Heart right ventricle (tissue), 16 donors: ENCODE data around the gene CACNA1G. TPM values are rescaled to one million over a fixed set of nuclear protein-coding genes. Genes with fewer than 3 reads are reported as not detected.

Source experiments
- ATAC-seq, 8 donors: fragments of 200-7000 bp; cut with Tn5 transposase; one replicate each; pipeline ENCODE4 v1.9.1; 2020; ENCODE audit warnings: mild to moderate bottlenecking in 8 of 8, moderate library complexity in 8 of 8, moderate number of reproducible peaks in 1 of 8
- DNase-seq, 2 donors: peaks; one replicate each; pipeline ENCODE4 v3.0.0-alpha.2; 2020
- H3K27ac ChIP-seq, 10 donors: fragments of 200-600 bp; sonication (generic) in 2 of 10; one replicate each; pipeline versions ENCODE4 v1.5.0 to v1.8.0; 2020 to 2022; ENCODE audit warnings: mild to moderate bottlenecking in 3 of 10
- H3K27me3 ChIP-seq, 7 donors: fragments of 200-600 bp; one replicate each; pipeline ENCODE4 v1.8.0; 2021 to 2022; ENCODE audit warnings: mild to moderate bottlenecking in 2 of 7
- H3K36me3 ChIP-seq, 9 donors: fragments of 200-600 bp; sonication (generic) in 1 of 9; one replicate each; pipeline versions ENCODE4 v1.5.0 to v1.8.0; 2020 to 2022; ENCODE audit warnings: mild to moderate bottlenecking in 2 of 9
- H3K4me1 ChIP-seq, 9 donors: fragments of 200-600 bp; sonication (generic) in 1 of 9; one replicate each; pipeline versions ENCODE4 v1.5.0 to v1.8.0; 2020 to 2022; ENCODE audit warnings: mild to moderate bottlenecking in 4 of 9
- H3K4me3 ChIP-seq, 10 donors: fragments of 200-600 bp; sonication (generic) in 2 of 10; one replicate each; pipeline versions ENCODE4 v1.5.0 to v1.8.0; 2020 to 2022; ENCODE audit warnings: mild to moderate bottlenecking in 7 of 10, moderate library complexity in 2 of 10
- H3K9me3 ChIP-seq, 11 donors: fragments of 200-600 bp in 10 of 11; sonication (generic) in 2 of 11; one replicate each; pipeline versions ENCODE4 v1.5.0 to v1.8.0; 2013 to 2022; ENCODE audit warnings: mild to moderate bottlenecking in 2 of 11, control low read depth in 1 of 11, moderate library complexity in 1 of 11
- CTCF ChIP-seq, 9 donors: fragments of 200-600 bp; sonication (generic) in 2 of 9; IDR thresholded peaks; one replicate each; pipeline versions ENCODE4 v1.5.0 to v1.8.0; 2021 to 2022; ENCODE audit warnings: antibody characterized with exemption in 9 of 9, mild to moderate bottlenecking in 5 of 9, moderate library complexity in 1 of 9
- WGBS, 2 donors: extraction: QIAGEN DNeasy Blood & Tissue Kit; methylation state at CpG; one replicate each; pipeline ENCODE4 v1.1.7; 2013; ENCODE audit warnings: inconsistent platforms in 1 of 2; 5-methylcytosine and 5-hydroxymethylcytosine counted together
- intact Hi-C, 10 donors: fragments of 100-400 bp; cut with DNase I; formaldehyde crosslinking; loops; one replicate each; pipeline versions ENCODE4 v1.11.1 to v1.14.2; 2022
- polyA plus RNA-seq, 2 donors: library from polyadenylated mRNA; stranded (reverse); fragments of 200-250 nt; gene quantifications; one replicate each; pipeline ENCODE4 v1.2.3, GENCODE V29; 2013
- total RNA-seq, 10 donors: library from RNA; stranded (reverse); fragmentation: NEBNext Ultra II Directional in 3 of 10; extraction: Animal tissue kit (Norgen Biotek cat#: 25700) in 3 of 10; gene quantifications; one replicate each; pipeline versions ENCODE4 v1.2.1 to v1.2.4, GENCODE V29; 2021 to 2023
- donor health status: Arrhythmogenic right ventricular cardiomyopathy.
- donor health status: ischemic (EF 13 %, LVEDD 7.1; RV severe dilation, severe dysfunction).
- donor health status: healthy with polysubstance abuse.
- donor health status: DM: no; HTN: yes; CAD: no.
- donor health status: DM: no; HTN: no; CAD: no.
- donor health status: ischemic (EF 25% LVEDD 6.9; RV normal size, moderate dysfunction).
- donor health status: ischemic (EF 25% LVEDD 5.7; RV mildly dilated, moderate dysfunction).
- donor health status: healthy.
- donor health status: DM: yes; HTN: yes; CAD: no.
- donor health status: Ischemic cardiomyopathy.
- donor health status: ischemic (EF 35%, LVEDD 5.7; RV mildly dilated, moderate dysfunction).
- donor health status: nonischemic (EF 11% LVEDD 7.7; RV severe dilation, severe dysfunction).
- donor health status: DM: yes; HTN: yes; CAD: no.
- donor health status: PGD.
- donor health status: ischemic (EF 29% LVEDD 5.4; RV normal size, mild dysfunction).
- donor health status: nonischemic (EF 23%, LVEDD 6.1; RV moderate dilation, normal function).

CACNA1G gene
- total and polyA plus RNA-seq, 12 donors, result 0.04 to 0.46 (median 0.24) TPM

- Histone ChIP-seq H3K27me3 (peaks cover 0 to 12% (median 0%) of the 10 kb centered on the region in 7 donors), H3K36me3 (no peaks in the 10 kb centered on the region), H3K4me3 (no peak overlapping the region), H3K27ac (no peak overlapping the region), H3K4me1 (peaks cover 9 to 30% (median 22%) of the 10 kb centered on the region in 9 donors), H3K9me3 (no peaks in the 10 kb centered on the region)
- TF ChIP-seq CTCF (IDR thresholded peaks at IDR 0.05), result no peak
- DNase-seq (no peak), ATAC-seq (peak in 1 of 8 donors; percentile 6)
- WGBS, 2 donors, result 65 to 71% methylated on average over 13 of the region's 13 CpGs
- intact Hi-C loops, result loop anchor here in 1 of 10 donors (5.0 kb wide), 1 partner anchor 40 kb away; the partner anchor contains the start of gene CACNA1G
These were observed 41.4 kb downstream of the CACNA1G start for GRCh38 chr17:50601823-50602375.

- no peak for ATAC-seq
- Histone ChIP-seq H3K36me3 (no peaks in the 10 kb centered on the region), H3K27ac (no peak overlapping the region), H3K4me3 (no peak overlapping the region), H3K27me3 (peaks cover 0 to 12% (median 0%) of the 10 kb centered on the region in 7 donors), H3K4me1 (peaks cover 9 to 30% (median 22%) of the 10 kb centered on the region in 9 donors), H3K9me3 (no peaks in the 10 kb centered on the region)
- intact Hi-C loops, result loop anchor here in 1 of 10 donors (5.0 kb wide), 1 partner anchor 41 kb away; the partner anchor contains the start of gene CACNA1G
- WGBS, 2 donors, result 86 to 88% methylated on average over 18 of the region's 18 CpGs
- DNase-seq, result no peak
- no peak for TF ChIP-seq CTCF (IDR thresholded peaks at IDR 0.05)
These were observed 42.3 kb downstream of the CACNA1G start for GRCh38 chr17:50602836-50603235.

GRCh38 chr17:50603340-50603739, 42.8 kb downstream of the CACNA1G start:
- Histone ChIP-seq H3K4me3 (no peak overlapping the region), H3K27me3 (peaks cover 0 to 12% (median 0%) of the 10 kb centered on the region in 7 donors), H3K27ac (no peak overlapping the region), H3K9me3 (no peaks in the 10 kb centered on the region), H3K36me3 (no peaks in the 10 kb centered on the region), H3K4me1 (peaks cover 9 to 30% (median 22%) of the 10 kb centered on the region in 9 donors)
- TF ChIP-seq CTCF (IDR thresholded peaks at IDR 0.05), result peak in 2 of 9 donors; percentile 12 to 16
- ATAC-seq (no peak), DNase-seq (no peak)
- intact Hi-C loops, result loop anchor here in 1 of 10 donors (5.0 kb wide), 1 partner anchor 41 kb away; the partner anchor contains the start of gene CACNA1G
- 60 to 76% methylated on average over 9 of the region's 9 CpGs for WGBS, 2 donors

- intact Hi-C loops, result loop anchor here in 1 of 10 donors (5.0 kb wide), 1 partner anchor 42 kb away; the partner anchor contains the start of gene CACNA1G
- DNase-seq, result peak; percentile 80 to 82
These were observed 44.0 kb downstream of the CACNA1G start for GRCh38 chr17:50604513-50604912.

More at GRCh38 chr17:50604513-50604912, 44.0 kb downstream of the CACNA1G start:
- WGBS, 2 donors, result 2 to 4% methylated on average over 12 to 13 of the region's 13 CpGs
- no peak for TF ChIP-seq CTCF (IDR thresholded peaks at IDR 0.05)
- Histone ChIP-seq H3K4me1 (peaks cover 9 to 30% (median 22%) of the 10 kb centered on the region in 9 donors), H3K9me3 (no peaks in the 10 kb centered on the region), H3K27me3 (peaks cover 0 to 22% (median 7%) of the 10 kb centered on the region in 7 donors), H3K36me3 (no peaks in the 10 kb centered on the region), H3K27ac (peak overlapping the region in 3 of 10 donors; percentile 6 to 26 (median 23)), H3K4me3 (peak overlapping the region in 2 of 10 donors; percentile 6 to 10)
- peak; percentile 79 to 96 (median 90) for ATAC-seq
